Measurements from ENCODE around the gene DGKG.

The DGKG gene

DNA sequence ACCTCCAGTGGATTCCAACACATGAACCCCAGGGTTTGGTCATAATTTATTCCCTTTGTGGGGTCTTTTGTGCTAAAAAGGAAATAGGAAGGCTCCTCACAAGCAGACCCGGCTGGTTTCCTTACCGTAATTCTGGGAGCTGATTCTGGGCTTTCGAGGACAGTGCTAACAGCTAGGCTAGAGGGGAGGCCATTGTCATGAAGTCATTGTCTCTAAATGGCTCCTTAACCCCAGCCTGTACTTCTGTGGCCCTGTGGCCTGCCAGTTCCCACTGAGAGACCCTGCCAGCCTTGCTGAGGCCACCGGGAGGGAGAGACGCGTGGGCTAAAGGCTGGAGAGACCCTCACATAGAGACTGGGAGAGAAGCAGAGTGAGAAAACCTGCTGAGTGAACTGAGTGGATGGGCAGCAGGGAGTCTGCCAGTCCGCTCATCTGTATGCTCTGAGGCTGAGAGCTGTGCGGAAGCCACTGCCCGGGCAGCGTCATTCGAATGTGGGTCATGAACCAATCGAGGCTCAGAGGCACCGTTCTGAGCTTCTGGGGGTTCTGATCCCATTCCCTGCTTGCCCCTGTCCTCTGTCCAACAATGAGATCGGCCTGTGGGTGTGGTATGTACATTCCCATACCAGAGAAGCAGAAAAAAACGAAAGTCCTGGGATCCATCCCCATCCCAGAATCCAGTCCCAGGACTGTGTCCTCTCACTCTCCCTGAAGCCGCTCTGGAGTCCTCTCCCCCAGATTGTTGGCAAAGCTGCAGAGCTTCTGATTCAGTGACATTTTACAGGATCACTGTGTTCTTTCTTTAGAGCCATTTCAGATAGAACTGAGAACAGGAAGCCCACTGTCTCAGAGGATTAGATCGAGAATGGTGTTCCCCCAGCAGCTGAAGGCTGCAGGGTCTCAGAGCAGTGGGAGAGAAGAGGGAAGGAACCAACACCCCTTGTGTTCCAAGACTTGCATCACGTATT is 21.3 kb upstream of the DGKG start:
- H3K36me3 ChIP-seq (ENCODE audit: insufficient read depth, low read length) = no peaks in the 10 kb centered on the region
- no peaks in the 10 kb centered on the region for H3K9me3 ChIP-seq (ENCODE audit: insufficient read depth, low read depth, low read length)
- WGBS = 87% methylated on average over 16 of the region's 18 CpGs
- H3K27ac ChIP-seq (ENCODE audit: low read depth, low read length) = no peak overlapping the region
- no peak overlapping the region for H3K9ac ChIP-seq (ENCODE audit: low read depth, low read length)
- H3K27me3 ChIP-seq (ENCODE audit: insufficient read depth, low read length) = no peaks in the 10 kb centered on the region
- peaks cover 12% of the 10 kb centered on the region; the same call in 1 of the 2 replicates for H3K4me1 ChIP-seq (ENCODE audit: insufficient read depth, low read length)
- no peak overlapping the region for H3K4me3 ChIP-seq (ENCODE audit: low read length)

GRCh38 chr3:186382217-186382885 is 20.3 kb upstream of the DGKG start:
- Histone ChIP-seq H3K36me3 (ENCODE audit: insufficient read depth, low read length) (no peaks in the 10 kb centered on the region), H3K27me3 (ENCODE audit: insufficient read depth, low read length) (no peaks in the 10 kb centered on the region), H3K4me3 (ENCODE audit: low read length) (no peak overlapping the region), H3K9ac (ENCODE audit: low read depth, low read length) (no peak overlapping the region), H3K9me3 (ENCODE audit: insufficient read depth, low read depth, low read length) (no peaks in the 10 kb centered on the region), H3K4me1 (ENCODE audit: insufficient read depth, low read length) (peaks cover 12% of the 10 kb centered on the region; the same call in 1 of the 2 replicates), H3K27ac (ENCODE audit: low read depth, low read length) (no peak overlapping the region)
- 87% methylated on average over 5 of the region's 6 CpGs for WGBS

- H3K9ac ChIP-seq (ENCODE audit: low read depth, low read length) = no peak overlapping the region
- no peak overlapping the region for H3K27ac ChIP-seq (ENCODE audit: low read depth, low read length)
- no peaks in the 10 kb centered on the region for H3K9me3 ChIP-seq (ENCODE audit: insufficient read depth, low read depth, low read length)
- H3K36me3 ChIP-seq (ENCODE audit: insufficient read depth, low read length) = no peaks in the 10 kb centered on the region
- no peaks in the 10 kb centered on the region for H3K27me3 ChIP-seq (ENCODE audit: insufficient read depth, low read length)
- WGBS = 87% methylated on average over 10 of the region's 10 CpGs
- peaks cover 12% of the 10 kb centered on the region; the same call in 1 of the 2 replicates for H3K4me1 ChIP-seq (ENCODE audit: insufficient read depth, low read length)
- H3K4me3 ChIP-seq (ENCODE audit: low read length) = no peak overlapping the region
Measured at GRCh38 chr3:186381424-186382216, 19.6 kb upstream of the DGKG start.

GRCh38 chr3:186380622-186381380 is 18.8 kb upstream of the DGKG start:
- no peak overlapping the region for H3K27ac ChIP-seq (ENCODE audit: low read depth, low read length)
- WGBS = 92% methylated on average over 8 of the region's 8 CpGs

DNA sequence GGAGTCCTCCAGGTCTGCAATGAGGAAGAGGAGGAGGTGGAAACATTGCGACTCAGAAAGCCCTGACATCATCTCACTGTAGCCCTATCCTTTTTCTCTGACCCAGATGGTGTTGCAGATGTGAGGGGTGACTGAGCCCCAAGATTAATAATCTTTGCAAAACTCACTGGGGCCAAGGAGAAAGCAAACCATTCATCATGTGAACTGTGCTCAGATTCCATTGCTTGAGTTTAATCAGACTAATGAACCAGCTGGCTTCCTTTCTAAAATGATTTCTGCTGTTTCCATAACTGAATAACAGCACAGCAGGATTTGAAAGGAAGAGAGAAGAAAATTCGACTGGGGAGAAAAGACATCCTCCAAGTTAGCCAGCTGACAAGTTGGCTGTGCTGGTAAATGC is 13.4 kb upstream of the DGKG start:
- WGBS = 80% methylated on average over 2 of the region's 2 CpGs
- Histone ChIP-seq H3K4me3 (ENCODE audit: low read length) (no peak overlapping the region), H3K27ac (ENCODE audit: low read depth, low read length) (no peak overlapping the region), H3K36me3 (ENCODE audit: insufficient read depth, low read length) (no peaks in the 10 kb centered on the region), H3K4me1 (ENCODE audit: insufficient read depth, low read length) (no peaks in the 10 kb centered on the region), H3K9me3 (ENCODE audit: insufficient read depth, low read depth, low read length) (no peaks in the 10 kb centered on the region), H3K27me3 (ENCODE audit: insufficient read depth, low read length) (no peaks in the 10 kb centered on the region), H3K9ac (ENCODE audit: low read depth, low read length) (no peak overlapping the region)

More at GRCh38 chr3:186380622-186381380, 18.8 kb upstream of the DGKG start:
- Histone ChIP-seq H3K36me3 (ENCODE audit: insufficient read depth, low read length) (no peaks in the 10 kb centered on the region), H3K4me3 (ENCODE audit: low read length) (no peak overlapping the region), H3K4me1 (ENCODE audit: insufficient read depth, low read length) (peaks cover 12% of the 10 kb centered on the region; the same call in 1 of the 2 replicates), H3K9me3 (ENCODE audit: insufficient read depth, low read depth, low read length) (no peaks in the 10 kb centered on the region), H3K9ac (ENCODE audit: low read depth, low read length) (no peak overlapping the region), H3K27me3 (ENCODE audit: insufficient read depth, low read length) (no peaks in the 10 kb centered on the region)

DNA sequence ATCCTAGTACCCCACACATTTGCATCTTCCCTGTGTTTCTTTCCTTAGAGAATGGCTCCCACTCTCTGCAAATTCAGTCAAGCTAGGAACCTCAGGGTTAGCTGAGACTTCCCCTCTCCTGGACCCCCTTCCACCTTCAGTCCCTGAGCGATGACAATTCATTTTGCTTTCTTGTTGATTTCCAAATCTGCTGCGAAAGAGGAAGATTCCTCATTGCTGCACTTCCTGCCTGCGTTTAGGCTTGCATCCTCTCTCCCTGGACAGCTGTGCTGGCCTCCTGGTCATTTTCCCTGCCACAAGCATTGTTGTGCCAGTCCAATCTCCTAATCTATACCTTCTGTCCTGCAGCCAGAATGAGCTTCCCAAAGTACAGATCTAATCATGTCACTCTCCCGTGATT is 12.3 kb upstream of the DGKG start:
- WGBS = 88% methylated on average over 4 of the region's 4 CpGs
- Histone ChIP-seq H3K4me1 (ENCODE audit: insufficient read depth, low read length) (no peaks in the 10 kb centered on the region), H3K4me3 (ENCODE audit: low read length) (no peak overlapping the region), H3K36me3 (ENCODE audit: insufficient read depth, low read length) (no peaks in the 10 kb centered on the region), H3K9me3 (ENCODE audit: insufficient read depth, low read depth, low read length) (no peaks in the 10 kb centered on the region), H3K27ac (ENCODE audit: low read depth, low read length) (no peak overlapping the region), H3K27me3 (ENCODE audit: insufficient read depth, low read length) (no peaks in the 10 kb centered on the region), H3K9ac (ENCODE audit: low read depth, low read length) (no peak overlapping the region)

DNA sequence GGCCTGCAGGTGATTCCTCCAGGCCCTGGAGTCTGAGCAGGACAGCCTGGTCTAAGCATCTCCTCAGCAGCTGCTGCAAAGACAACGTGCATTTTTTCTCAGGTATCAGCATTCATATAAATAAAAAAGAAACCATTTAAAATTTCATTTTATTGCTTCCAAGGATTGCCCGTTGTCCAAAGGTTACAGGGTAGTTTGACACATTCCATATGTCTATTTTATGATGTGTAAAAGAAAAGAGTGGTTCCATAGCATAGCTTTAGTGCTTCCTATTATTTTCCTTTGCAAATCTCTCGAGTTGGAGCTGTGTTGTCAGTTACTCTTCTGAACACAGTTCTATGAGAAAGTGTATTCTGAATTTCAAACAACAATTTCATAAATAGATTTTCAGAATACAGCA is 7.2 kb upstream of the DGKG start:
- WGBS = 78% methylated on average over 3 of the region's 3 CpGs
- H3K9ac ChIP-seq (ENCODE audit: low read depth, low read length) = no peak overlapping the region

DNA sequence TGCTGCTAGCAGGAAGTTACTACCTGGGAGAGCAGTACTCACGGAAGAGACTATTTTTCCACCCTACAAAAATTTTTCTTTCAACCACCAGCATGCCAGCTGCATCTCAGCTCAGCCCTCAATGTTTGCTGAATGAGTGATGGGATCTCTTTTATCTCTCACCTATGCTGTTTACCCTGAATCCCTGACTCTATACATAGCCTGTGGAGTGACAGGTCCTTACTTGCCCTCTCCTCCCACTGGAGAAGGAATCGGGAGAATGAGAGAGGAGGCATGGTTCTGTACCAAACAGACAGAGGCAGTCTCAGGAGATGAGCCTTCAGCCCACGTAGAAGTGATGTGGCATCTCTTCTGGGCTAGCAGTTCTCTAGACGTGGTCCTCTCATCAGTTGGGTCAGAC is 6.7 kb upstream of the DGKG start:
- WGBS = 85% methylated on average over 4 of the region's 4 CpGs
- Histone ChIP-seq H3K9me3 (ENCODE audit: insufficient read depth, low read depth, low read length) (no peaks in the 10 kb centered on the region), H3K27ac (ENCODE audit: low read depth, low read length) (no peak overlapping the region), H3K36me3 (ENCODE audit: insufficient read depth, low read length) (no peaks in the 10 kb centered on the region), H3K4me3 (ENCODE audit: low read length) (no peak overlapping the region), H3K27me3 (ENCODE audit: insufficient read depth, low read length) (peaks cover 19% of the 10 kb centered on the region), H3K4me1 (ENCODE audit: insufficient read depth, low read length) (no peaks in the 10 kb centered on the region), H3K9ac (ENCODE audit: low read depth, low read length) (no peak overlapping the region)

More for the DNA sequence above, 7.2 kb upstream of the DGKG start:
- Histone ChIP-seq H3K36me3 (ENCODE audit: insufficient read depth, low read length) (no peaks in the 10 kb centered on the region), H3K27me3 (ENCODE audit: insufficient read depth, low read length) (peaks cover 14% of the 10 kb centered on the region), H3K27ac (ENCODE audit: low read depth, low read length) (no peak overlapping the region), H3K4me3 (ENCODE audit: low read length) (no peak overlapping the region), H3K9me3 (ENCODE audit: insufficient read depth, low read depth, low read length) (no peaks in the 10 kb centered on the region), H3K4me1 (ENCODE audit: insufficient read depth, low read length) (no peaks in the 10 kb centered on the region)

DNA sequence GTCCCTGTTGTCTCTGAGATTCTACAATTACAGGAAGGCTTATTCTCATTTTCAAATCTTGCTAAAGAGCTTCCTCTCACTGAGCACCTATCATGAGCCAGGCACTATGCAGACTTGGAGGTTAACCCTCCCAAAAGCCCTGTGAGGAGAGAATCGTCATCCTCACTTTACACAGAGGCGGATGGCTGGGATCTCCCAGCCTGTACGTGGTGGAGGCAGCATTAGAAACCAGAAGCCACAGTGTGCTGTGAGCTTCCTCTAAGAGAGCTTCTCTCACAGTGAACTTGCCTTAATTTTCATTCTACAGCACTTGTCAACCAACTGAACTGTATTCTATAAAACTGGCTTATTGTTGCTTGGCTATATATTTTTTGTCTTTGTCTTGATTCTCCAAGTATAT is 6.1 kb upstream of the DGKG start:
- WGBS = 88% methylated on average over 3 of the region's 3 CpGs
- peaks cover 25% of the 10 kb centered on the region for H3K27me3 ChIP-seq (ENCODE audit: insufficient read depth, low read length)
- no peak overlapping the region for H3K9ac ChIP-seq (ENCODE audit: low read depth, low read length)

DNA sequence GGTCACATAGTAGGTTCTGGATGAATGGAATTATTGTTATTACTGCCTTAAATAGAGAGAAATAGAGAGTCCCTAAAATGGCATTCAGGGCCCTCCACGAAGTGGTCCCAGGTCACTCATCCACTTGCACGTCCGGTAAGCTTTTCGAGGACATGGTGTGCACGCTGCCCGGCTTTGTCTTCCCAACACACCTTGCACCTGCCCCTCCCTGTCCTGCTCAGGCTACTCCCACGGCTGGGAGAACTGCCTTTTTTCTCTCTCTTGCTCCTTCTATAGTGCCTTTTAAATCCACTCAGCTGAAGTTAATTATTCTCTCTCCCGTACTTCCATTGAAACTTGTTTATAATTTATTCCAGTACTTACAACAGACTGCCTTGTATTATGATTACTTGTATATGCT is 5.6 kb upstream of the DGKG start:
- Histone ChIP-seq H3K9me3 (ENCODE audit: insufficient read depth, low read depth, low read length) (no peaks in the 10 kb centered on the region), H3K27ac (ENCODE audit: low read depth, low read length) (no peak overlapping the region), H3K27me3 (ENCODE audit: insufficient read depth, low read length) (peaks cover 30% of the 10 kb centered on the region), H3K9ac (ENCODE audit: low read depth, low read length) (no peak overlapping the region), H3K4me3 (ENCODE audit: low read length) (no peak overlapping the region), H3K36me3 (ENCODE audit: insufficient read depth, low read length) (no peaks in the 10 kb centered on the region), H3K4me1 (ENCODE audit: insufficient read depth, low read length) (no peaks in the 10 kb centered on the region)
- 93% methylated on average over 8 of the region's 8 CpGs for WGBS

More for the DNA sequence above, 6.1 kb upstream of the DGKG start:
- Histone ChIP-seq H3K27ac (ENCODE audit: low read depth, low read length) (no peak overlapping the region), H3K4me3 (ENCODE audit: low read length) (no peak overlapping the region), H3K4me1 (ENCODE audit: insufficient read depth, low read length) (no peaks in the 10 kb centered on the region), H3K9me3 (ENCODE audit: insufficient read depth, low read depth, low read length) (no peaks in the 10 kb centered on the region), H3K36me3 (ENCODE audit: insufficient read depth, low read length) (no peaks in the 10 kb centered on the region)

All from HUES64 (cell line).